ENCODE data around the gene SEMA4A. TPM values are rescaled to one million over a fixed set of nuclear protein-coding genes. Genes with fewer than 3 reads are reported as not detected.

The SEMA4A gene
- total RNA-seq, 1 experiment from 2014 or later: 6.9 TPM

DNA sequence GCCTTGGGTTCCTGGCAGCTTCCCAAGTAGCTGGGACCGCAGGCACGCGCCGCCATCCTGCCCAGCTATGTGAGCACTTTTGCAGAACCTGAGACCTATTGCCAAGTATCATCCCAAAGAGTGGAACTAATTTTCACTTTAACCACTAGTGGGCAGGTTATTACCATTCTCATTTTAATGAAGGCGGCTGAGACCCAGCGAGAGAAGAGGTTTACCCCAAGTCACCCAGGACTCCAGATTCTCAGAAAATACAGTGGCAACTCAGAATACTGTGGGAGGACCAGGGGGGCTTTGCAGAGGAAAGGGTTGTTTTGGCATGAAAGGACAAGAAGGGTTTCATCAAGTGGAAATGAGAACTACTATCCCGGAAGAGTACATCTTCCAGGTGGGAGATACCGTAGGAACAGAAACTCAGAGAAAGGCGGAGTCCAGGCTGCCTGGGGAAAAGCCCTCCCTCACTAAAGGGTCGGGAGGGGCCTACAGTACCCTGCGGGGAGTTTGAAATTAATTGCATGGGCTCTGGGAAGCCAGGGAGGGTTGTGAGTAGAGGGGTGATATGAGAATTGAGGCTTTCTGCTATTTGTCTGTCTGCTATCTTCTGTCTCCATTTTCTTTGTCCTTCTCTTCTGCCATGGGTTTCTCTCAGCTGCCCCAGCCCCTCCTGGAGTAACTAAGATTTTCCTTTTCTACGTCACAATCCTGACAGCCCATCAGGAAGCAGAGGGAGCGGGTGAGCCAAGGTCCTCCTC is 7.2 kb upstream of the SEMA4A start:
- peak overlapping the region; percentile 72 for H3K27ac Mint-ChIP-seq (ENCODE audit: unreplicated experiment)
- H3K27me3 Mint-ChIP-seq (ENCODE audit: unreplicated experiment): peaks cover 37% of the 10 kb centered on the region
- CTCF ChIA-PET: interaction anchor here (0.5 to 3.3 kb wide), 16 partner anchors 17 to 173 kb away, joined by 3 to 55 read pairs (median 5); partner anchors contain the start of genes PMF1, SLC25A44, SMG5 and TMEM79
- H3K9me3 Mint-ChIP-seq (ENCODE audit: low read depth, unreplicated experiment): no peaks in the 10 kb centered on the region
- peaks cover 41% of the 10 kb centered on the region for H3K36me3 Mint-ChIP-seq (ENCODE audit: insufficient read depth, unreplicated experiment)
- no TSS peak for BruUV-seq (replicated peaks)
- intact Hi-C loops (cut with micrococcal nuclease; ENCODE audit: unreplicated experiment): loop anchor here (1.0 kb wide), 1 partner anchor 79 kb away; no protein-coding TSS in a partner anchor
- peak; percentile 86 for DNase-seq
- H3K4me1 Mint-ChIP-seq (ENCODE audit: low read depth, unreplicated experiment): peaks cover 21% of the 10 kb centered on the region
- peak overlapping the region; percentile 4 for H3K4me3 Mint-ChIP-seq (ENCODE audit: low read depth, unreplicated experiment)
- TF ChIP-seq, protein P1, sequence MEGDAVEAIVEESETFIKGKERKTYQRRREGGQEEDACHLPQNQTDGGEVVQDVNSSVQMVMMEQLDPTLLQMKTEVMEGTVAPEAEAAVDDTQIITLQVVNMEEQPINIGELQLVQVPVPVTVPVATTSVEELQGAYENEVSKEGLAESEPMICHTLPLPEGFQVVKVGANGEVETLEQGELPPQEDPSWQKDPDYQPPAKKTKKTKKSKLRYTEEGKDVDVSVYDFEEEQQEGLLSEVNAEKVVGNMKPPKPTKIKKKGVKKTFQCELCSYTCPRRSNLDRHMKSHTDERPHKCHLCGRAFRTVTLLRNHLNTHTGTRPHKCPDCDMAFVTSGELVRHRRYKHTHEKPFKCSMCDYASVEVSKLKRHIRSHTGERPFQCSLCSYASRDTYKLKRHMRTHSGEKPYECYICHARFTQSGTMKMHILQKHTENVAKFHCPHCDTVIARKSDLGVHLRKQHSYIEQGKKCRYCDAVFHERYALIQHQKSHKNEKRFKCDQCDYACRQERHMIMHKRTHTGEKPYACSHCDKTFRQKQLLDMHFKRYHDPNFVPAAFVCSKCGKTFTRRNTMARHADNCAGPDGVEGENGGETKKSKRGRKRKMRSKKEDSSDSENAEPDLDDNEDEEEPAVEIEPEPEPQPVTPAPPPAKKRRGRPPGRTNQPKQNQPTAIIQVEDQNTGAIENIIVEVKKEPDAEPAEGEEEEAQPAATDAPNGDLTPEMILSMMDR (IDR thresholded peaks at IDR 0.05; ENCODE audit: unreplicated experiment): peak; percentile 68

DNA sequence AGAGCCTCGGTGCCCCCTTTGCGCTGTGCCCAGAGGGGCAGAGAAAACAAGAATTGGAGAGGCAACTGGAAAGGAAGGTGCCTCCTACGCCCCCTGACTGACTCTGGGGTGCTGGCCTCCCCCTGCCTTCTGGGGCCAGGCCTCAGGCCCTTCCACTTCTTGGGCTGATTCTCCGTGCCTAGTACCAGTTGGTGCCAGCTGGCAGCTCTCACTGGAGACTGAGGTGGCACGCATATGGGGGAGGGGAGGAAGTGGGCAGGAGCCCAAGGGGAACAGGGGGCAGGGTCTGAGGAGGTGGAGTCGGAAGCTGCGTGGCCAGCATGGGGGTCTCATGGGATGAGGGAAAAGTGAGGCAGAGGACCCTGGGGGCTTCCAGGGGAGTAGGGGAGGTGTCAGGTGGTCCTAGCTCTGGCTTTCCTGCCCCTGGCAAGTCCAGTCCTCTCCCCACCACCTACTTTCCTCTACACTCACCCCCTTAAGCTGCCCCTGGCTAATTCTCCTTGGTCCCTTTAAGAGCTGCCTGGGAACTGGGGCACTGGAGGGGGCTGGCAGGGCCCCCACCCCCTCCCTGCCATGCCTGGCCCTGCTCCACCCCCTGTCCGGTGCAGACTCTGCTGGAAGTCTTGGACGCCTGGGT is 6.5 kb upstream of the SEMA4A start:
- Mint-ChIP-seq H3K9me3 (ENCODE audit: low read depth, unreplicated experiment) (no peaks in the 10 kb centered on the region), H3K36me3 (ENCODE audit: insufficient read depth, unreplicated experiment) (peaks cover 34% of the 10 kb centered on the region), H3K4me1 (ENCODE audit: low read depth, unreplicated experiment) (peaks cover 21% of the 10 kb centered on the region), H3K27ac (ENCODE audit: unreplicated experiment) (no peak overlapping the region), H3K27me3 (ENCODE audit: unreplicated experiment) (peaks cover 37% of the 10 kb centered on the region), H3K4me3 (ENCODE audit: low read depth, unreplicated experiment) (no peak overlapping the region)
- BruUV-seq (replicated peaks): no TSS peak
- no peak for DNase-seq
- intact Hi-C loops (cut with micrococcal nuclease; ENCODE audit: unreplicated experiment): loop anchor here (1.0 kb wide), 1 partner anchor 78 kb away; no protein-coding TSS in a partner anchor
- CTCF ChIA-PET: interaction anchor here (3.3 kb wide), 1 partner anchor 79 kb away, joined by 55 read pairs; no protein-coding TSS in a partner anchor
- TF ChIP-seq, protein P1 (IDR thresholded peaks at IDR 0.05; ENCODE audit: unreplicated experiment): no peak

DNA sequence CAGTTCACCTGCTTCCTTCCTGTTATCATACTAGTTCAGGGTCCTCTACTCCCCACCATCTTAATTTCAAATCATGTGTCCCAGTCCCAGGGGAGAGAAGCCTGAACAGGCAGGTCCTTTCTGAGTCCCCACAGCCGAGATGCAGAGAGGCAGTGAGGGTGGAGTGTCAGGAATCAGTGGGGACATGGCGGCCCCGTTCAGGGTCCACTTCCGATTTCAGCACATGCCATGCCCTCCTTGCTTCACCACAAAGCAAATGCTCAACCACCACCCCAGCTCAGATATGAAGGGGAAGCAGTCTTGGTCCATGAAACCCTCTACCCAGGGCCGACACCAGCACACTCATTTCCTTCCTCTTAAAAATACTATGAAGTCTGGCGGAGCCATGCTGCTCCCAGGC is 5.2 kb upstream of the SEMA4A start:
- Mint-ChIP-seq H3K9me3 (ENCODE audit: low read depth, unreplicated experiment) (no peaks in the 10 kb centered on the region), H3K4me3 (ENCODE audit: low read depth, unreplicated experiment) (no peak overlapping the region), H3K36me3 (ENCODE audit: insufficient read depth, unreplicated experiment) (peaks cover 26% of the 10 kb centered on the region), H3K27ac (ENCODE audit: unreplicated experiment) (no peak overlapping the region), H3K4me1 (ENCODE audit: low read depth, unreplicated experiment) (peaks cover 32% of the 10 kb centered on the region), H3K27me3 (ENCODE audit: unreplicated experiment) (peaks cover 37% of the 10 kb centered on the region)
- intact Hi-C loops (cut with micrococcal nuclease; ENCODE audit: unreplicated experiment): no loop called here
- CTCF ChIA-PET: interaction anchor here (3.3 kb wide), 1 partner anchor 77 kb away, joined by 55 read pairs; no protein-coding TSS in a partner anchor
- BruUV-seq (replicated peaks): no TSS peak
- no peak for DNase-seq
- TF ChIP-seq, protein P1 (IDR thresholded peaks at IDR 0.05; ENCODE audit: unreplicated experiment): no peak

DNA sequence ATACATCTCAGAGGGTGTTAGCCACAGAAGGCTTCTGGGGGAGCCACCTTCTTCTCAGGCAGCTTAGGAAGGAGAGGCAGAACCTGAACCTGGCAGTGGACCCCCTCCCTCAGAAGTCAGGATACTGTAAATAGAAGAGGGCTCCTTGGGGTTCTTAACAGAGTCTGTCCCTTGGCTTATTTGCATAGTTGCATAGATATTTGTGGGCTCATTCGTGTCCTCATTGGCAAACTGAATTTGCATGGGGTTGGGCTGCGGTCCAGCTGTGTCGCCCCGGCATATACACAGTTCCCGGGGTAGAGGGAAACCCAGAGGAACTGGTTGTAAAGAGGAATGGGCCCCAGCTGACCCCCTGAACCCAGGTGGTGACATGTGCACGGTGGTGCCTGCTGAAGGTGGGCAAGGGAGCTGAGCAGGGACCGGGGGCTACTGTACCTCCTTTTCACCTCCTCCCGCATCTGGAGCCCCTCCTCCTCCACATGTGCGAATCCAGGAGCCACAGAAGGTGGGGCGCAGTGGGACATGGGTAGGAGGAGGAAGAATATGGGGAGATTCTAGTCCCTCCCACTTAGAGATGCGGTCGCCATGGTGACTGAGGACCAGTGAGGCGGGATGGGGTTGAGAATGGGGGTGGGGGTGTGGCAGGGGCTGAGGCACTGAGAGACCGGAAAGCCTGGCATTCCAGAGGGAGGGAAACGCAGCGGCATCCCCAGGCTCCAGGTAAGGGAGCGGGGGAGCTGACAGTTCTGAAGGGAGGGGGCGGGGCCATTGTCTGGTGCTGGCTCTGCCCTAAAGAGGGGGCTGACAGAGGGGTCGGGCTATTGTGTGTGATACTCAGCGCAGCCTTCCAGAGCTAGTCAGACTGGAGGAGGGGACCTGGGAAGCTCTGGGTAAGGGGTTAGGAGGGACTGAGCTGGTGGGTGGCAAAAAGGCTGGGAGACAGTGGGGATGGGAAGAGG is 3.7 kb upstream of the SEMA4A start:
- H3K9me3 Mint-ChIP-seq (ENCODE audit: low read depth, unreplicated experiment): no peaks in the 10 kb centered on the region
- no peak overlapping the region for H3K4me3 Mint-ChIP-seq (ENCODE audit: low read depth, unreplicated experiment)
- H3K4me1 Mint-ChIP-seq (ENCODE audit: low read depth, unreplicated experiment): peaks cover 33% of the 10 kb centered on the region
- intact Hi-C loops (cut with micrococcal nuclease; ENCODE audit: unreplicated experiment): no loop called here
- H3K27me3 Mint-ChIP-seq (ENCODE audit: unreplicated experiment): peaks cover 48% of the 10 kb centered on the region
- H3K36me3 Mint-ChIP-seq (ENCODE audit: insufficient read depth, unreplicated experiment): peaks cover 17% of the 10 kb centered on the region
- H3K27ac Mint-ChIP-seq (ENCODE audit: unreplicated experiment): peak overlapping the region; percentile 57
- no peak for DNase-seq
- CTCF ChIA-PET: interaction anchor here (0.9 to 1.1 kb wide), 2 partner anchors 75 to 170 kb away, joined by 3 to 4 read pairs; no protein-coding TSS in a partner anchor
- BruUV-seq (replicated peaks): no TSS peak
- TF ChIP-seq, protein P1 (IDR thresholded peaks at IDR 0.05; ENCODE audit: unreplicated experiment): no peak
